Measurements from ENCODE around the gene SLC34A3.

The SLC34A3 gene

DNA sequence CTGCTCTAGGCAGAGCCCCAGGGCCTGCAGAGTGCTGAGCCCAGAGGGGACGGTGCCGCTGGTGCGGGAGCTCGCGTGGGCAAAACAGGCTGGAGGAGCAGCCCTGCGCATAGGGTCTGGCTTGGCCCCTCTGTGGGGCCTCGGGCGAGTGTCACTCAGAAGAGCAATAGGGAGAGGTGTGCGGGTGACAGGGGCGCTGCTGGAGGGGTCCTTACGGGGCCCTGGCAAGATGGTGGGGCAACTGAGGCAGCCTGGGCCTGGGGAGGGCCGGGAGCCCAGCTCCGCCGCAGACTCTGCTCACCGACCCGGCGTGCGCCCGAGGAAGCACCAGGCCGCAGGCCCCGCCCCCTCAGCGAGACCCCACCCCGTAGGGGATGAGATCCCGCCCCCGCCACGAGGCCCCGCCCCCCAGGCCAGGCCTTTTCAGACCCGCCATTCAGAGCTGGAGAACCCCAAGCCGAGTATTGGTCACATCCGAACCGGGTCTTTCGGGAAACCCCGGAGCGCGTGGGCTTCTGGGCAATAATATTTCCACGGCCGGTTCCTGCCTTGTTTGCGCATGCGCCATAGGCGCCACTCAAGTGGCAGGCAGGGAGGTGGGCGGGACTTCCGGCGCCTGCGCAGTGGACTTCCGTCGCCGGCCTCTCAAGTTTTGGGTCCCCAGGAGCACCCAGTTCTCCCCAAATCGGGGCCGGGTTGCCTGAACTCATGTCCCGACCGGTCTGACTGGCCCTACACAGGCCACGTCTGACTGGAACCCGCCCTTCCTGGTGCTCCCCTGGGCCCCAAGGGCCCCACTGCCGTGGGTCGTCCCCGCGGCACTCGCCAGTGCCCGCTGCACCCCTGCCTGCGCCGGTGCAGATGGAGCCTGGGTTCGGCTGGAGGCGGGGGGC is 7.4 kb upstream of the SLC34A3 start:
- peaks cover 0 to 18% (median 4%) of the 10 kb centered on the region in 11 experiments; a peak in 6 of 22 replicates for H4K20me1 ChIP-seq
- peaks cover 30 to 73% (median 49%) of the 10 kb centered on the region in 10 experiments for H3K4me1 ChIP-seq
- H3K9me3 ChIP-seq (replicated peaks in 1 of 11) = no peaks in the 10 kb centered on the region
- H3K27me3 ChIP-seq = no peaks in the 10 kb centered on the region
- H3K27ac ChIP-seq = peak overlapping the region; percentile 73 to 91 (median 87)
- peak overlapping the region; percentile 85 to 94 (median 91) for H3K9ac ChIP-seq
- H3K4me3 ChIP-seq = peak overlapping the region; percentile 70 to 87 (median 76)
- peak overlapping the region; percentile 99 to 100 (median 100) for H3K4me2 ChIP-seq
- H3K36me3 ChIP-seq = peaks cover 0 to 12% (median 4%) of the 10 kb centered on the region in 11 experiments; a peak in 6 of 22 replicates
- no peak for TF ChIP-seq Cebpa-rat (IDR thresholded peaks at IDR 0.05)

DNA sequence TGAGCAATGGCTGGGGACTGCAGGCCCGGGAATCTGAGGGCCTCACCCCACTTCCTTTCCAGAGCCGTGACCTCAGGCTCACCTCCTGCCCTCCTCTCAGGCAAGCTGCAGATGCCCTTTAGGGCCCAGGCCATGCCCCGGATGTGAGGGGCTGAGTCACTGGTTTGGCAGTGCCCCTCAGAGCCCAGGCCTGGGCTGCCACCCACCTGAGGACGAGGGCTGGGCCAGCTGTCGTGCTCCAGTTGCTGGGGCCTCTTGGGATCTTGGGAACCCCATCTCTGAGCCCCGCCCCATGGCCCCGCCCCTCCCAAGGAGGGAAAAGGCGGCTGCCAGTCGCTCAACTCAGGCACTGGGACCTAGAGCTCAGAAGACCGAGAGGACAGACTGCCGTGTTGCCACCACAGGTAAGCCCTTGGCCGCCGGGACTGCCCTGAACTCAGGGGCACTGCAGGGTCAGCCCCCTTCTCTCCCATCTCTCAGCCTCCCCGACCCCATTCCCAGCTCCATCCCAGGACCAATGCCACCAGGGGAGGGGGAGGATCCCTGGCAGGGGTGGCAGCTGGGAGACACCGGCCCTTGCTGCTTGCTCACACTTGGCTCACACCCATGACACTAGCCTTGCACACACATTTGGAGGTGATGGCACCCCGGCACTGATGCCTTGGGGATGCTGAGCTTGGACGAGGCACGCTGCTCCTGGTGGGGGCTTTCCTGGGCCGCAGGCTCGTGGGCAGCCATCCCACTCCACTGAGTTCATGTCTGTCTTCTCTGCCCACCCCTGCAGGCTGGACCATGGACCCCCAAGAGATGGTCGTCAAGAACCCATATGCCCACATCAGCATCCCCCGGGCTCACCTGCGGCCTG is 5.6 kb upstream of the SLC34A3 start, which contains the start of gene CYSRT1:
TSS of gene CYSRT1 (plus strand) at position 345 of the 865 bp plus-strand sequence. CDS start at position 793, 448 bp downstream.
- Histone ChIP-seq H3K27ac (peak within 1 kb of the TSS; percentile 73 to 91 (median 87); a peak in 21 of 22 replicates), H3K36me3 (peaks cover 0 to 4% (median 0%) of the 10 kb centered on the region in 11 experiments; a peak in 1 of 22 replicates), H3K4me1 (peaks cover 38 to 72% (median 62%) of the 10 kb centered on the region in 10 experiments), H3K4me2 (peak within 1 kb of the TSS; percentile 93 to 99 (median 97)), H3K4me3 (peak within 1 kb of the TSS; percentile 67 to 87 (median 74)), H4K20me1 (peaks cover 0 to 3% (median 0%) of the 10 kb centered on the region in 11 experiments; a peak in 3 of 22 replicates), H3K27me3 (no peaks in the 10 kb centered on the region), H3K9me3 (replicated peaks in 1 of 11) (no peaks in the 10 kb centered on the region), H3K9ac (peak within 1 kb of the TSS; percentile 85 to 94 (median 91))
- TF ChIP-seq Cebpa-rat (IDR thresholded peaks at IDR 0.05) = no peak

DNA sequence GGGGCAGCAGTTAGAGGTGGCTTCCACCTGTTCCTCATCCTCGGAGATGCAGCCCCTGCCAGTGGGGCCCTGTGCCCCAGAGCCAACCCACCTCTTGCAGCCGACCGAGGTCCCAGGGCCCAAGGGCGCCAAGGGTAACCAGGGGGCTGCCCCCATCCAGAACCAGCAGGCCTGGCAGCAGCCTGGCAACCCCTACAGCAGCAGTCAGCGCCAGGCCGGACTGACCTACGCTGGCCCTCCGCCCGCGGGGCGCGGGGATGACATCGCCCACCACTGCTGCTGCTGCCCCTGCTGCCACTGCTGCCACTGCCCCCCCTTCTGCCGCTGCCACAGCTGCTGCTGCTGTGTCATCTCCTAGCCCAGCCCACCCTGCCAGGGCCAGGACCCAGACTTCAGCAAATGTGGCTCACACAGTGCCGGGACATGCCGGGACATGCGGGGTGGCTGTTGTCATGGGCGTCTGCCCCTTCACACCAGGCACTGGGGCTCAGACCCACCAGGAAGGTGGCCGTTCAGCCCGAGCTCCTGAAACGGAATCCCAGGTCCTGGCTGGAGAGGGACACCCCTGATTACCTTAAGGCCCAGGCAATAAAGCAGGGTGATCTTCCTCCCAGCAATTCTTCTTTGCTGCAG is 4.9 kb upstream of the SLC34A3 start:
- Histone ChIP-seq H3K9ac (peak overlapping the region in 5 of 11 experiments; percentile 13 to 89 (median 44); a peak in 7 of 22 replicates), H3K4me3 (no peak overlapping the region), H3K27me3 (no peaks in the 10 kb centered on the region), H3K9me3 (replicated peaks in 1 of 11) (no peaks in the 10 kb centered on the region), H3K27ac (peak overlapping the region in 1 of 11 experiments; percentile 91; a peak in 1 of 22 replicates), H3K4me1 (peaks cover 41 to 75% (median 68%) of the 10 kb centered on the region in 10 experiments), H3K36me3 (no peaks in the 10 kb centered on the region), H4K20me1 (no peaks in the 10 kb centered on the region; a peak in 1 of 22 replicates), H3K4me2 (peak overlapping the region in 8 of 11 experiments; percentile 93 to 98 (median 96); a peak in 11 of 22 replicates)
- TF ChIP-seq Cebpa-rat (IDR thresholded peaks at IDR 0.05) = no peak

DNA sequence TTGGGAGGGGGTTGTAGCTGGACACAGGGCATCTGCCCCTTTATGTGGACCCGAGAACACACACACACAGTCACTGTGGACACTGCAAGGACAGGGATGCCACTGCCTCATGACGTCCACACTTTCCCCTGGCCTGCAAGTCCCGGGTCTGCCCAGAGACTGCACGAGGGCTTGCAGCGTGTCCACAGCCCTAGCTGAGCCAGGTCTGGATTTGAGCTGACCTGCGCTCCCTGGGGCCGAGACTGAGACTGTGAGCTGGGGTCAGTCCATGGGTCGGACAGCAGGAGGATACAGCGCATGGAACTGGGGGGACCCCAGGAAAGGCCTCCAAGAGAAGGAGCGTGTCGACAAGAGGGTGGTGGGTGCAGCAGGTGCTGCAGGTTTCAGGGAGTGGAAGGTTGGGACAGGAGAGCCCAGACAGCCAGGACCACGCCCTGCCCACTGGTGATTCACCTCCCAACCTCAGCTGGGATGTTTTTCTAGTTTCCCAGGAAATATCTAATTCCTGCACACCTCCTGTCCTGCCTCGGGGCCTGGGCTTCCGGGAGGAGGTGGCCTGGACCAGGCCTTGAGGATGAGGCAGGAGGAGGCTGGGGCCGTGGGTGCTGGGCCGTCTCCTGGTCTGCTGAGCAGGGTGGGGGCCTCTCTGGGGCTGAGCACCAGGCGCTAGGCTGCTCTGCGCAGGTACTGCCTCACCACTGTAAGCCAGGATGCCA is 4.2 kb upstream of the SLC34A3 start:
- peaks cover 39 to 78% (median 68%) of the 10 kb centered on the region in 10 experiments for H3K4me1 ChIP-seq
- no peak for TF ChIP-seq Cebpa-rat (IDR thresholded peaks at IDR 0.05)
- H3K9ac ChIP-seq = peak overlapping the region in 5 of 11 experiments; percentile 27 to 89 (median 32); a peak in 7 of 22 replicates
- H3K4me3 ChIP-seq = no peak overlapping the region
- peak overlapping the region in 1 of 11 experiments; percentile 9; a peak in 1 of 22 replicates for H3K27ac ChIP-seq
- H3K36me3 ChIP-seq = no peaks in the 10 kb centered on the region
- H3K4me2 ChIP-seq = peak overlapping the region in 1 of 11 experiments; percentile 35; a peak in 6 of 22 replicates
- H3K9me3 ChIP-seq (replicated peaks in 1 of 11) = no peaks in the 10 kb centered on the region
- H4K20me1 ChIP-seq = no peaks in the 10 kb centered on the region; a peak in 1 of 22 replicates
- no peaks in the 10 kb centered on the region for H3K27me3 ChIP-seq

DNA sequence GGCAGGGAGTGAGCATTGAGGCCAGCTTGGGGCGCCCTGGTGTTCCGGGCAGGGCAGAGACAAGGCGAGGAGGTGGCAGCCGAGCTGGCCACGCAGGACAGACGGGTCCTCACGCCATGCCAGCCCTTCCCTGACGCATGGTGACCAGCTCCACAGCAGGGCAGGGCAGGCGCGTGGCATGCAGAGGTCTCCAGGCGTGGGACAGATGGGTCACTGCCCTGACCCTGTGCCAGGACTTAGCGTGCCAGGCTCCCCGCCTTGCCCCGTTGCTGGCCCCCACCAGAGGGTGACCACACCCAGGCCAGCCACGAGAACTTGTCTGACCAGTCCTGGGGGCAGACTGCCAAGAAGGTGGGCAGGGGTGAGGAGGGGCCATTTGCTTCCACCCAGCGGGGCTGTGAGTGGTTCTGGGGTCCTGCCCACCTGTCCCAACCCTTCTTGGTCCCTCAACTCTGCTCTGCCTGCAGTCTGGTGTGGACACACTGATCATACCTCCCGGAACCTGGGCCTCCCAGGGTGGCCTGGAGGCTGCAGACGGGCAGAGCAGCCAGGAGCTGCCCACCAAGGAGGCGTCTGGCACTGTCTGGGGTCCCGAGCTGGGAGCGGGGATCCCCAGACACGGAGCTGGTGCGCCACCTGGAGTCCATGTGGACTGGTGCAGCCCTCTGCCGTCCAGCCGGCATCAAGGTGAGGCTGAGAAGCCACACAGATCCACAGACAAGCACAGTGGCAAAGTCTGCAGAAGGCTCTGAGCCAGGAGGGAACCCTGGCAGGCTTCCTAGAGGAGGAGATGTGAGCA is 3.4 kb upstream of the SLC34A3 start, which contains the start of gene RNF224:
TSS of gene RNF224 (plus strand) at position 449 of the 799 bp plus-strand sequence. CDS start 834 bp downstream, outside the sequence.
- H3K9me3 ChIP-seq (replicated peaks in 1 of 11) = no peaks in the 10 kb centered on the region
- H3K27ac ChIP-seq = peak within 1 kb of the TSS in 1 of 11 experiments; percentile 9; a peak in 1 of 22 replicates
- no peaks in the 10 kb centered on the region for H3K27me3 ChIP-seq
- H3K4me1 ChIP-seq = peaks cover 38 to 82% (median 74%) of the 10 kb centered on the region in 10 experiments
- peak within 1 kb of the TSS in 4 of 11 experiments; percentile 27 to 89 (median 42); a peak in 7 of 22 replicates for H3K9ac ChIP-seq
- H4K20me1 ChIP-seq = no peaks in the 10 kb centered on the region; a peak in 1 of 22 replicates
- H3K36me3 ChIP-seq = no peaks in the 10 kb centered on the region
- peak within 1 kb of the TSS in 10 of 11 experiments; percentile 11 to 85 (median 66); a peak in 15 of 22 replicates for H3K4me2 ChIP-seq
- no peak for TF ChIP-seq Cebpa-rat (IDR thresholded peaks at IDR 0.05)
- no peak within 1 kb of the TSS for H3K4me3 ChIP-seq

DNA sequence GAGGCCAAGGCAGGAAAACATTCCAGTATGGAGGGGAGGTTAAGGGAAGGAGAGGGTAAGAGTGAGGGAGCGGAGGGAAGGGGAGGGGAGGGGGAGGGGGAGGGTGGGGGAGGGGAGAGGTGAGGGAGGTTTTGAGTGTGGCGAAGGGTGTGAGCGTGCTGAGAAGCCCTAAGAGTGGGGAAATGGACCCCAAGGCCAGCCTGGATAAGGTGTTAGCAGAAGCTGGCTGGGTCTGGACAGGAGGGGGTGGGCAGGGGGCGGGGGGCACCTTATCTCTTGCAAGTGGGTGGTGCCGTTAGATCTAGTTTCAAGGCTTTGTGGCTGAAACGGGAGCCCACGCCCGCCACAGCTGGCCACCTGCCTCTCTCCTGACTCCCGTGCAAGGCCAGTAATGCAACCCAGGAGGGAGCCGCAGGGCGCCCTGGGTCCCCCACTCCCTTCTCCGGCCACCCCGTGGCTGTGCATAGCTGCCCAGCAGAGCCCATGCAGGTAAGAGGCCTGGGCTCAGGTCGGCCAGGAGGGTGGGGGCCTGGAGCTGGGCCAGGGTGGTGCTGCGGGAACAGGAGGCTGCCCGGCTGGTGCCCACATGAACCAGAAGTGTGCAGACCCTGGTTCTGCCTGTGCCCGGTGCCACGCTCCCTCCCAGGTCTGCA is 2.7 kb upstream of the SLC34A3 start:
- Histone ChIP-seq H3K4me1 (peaks cover 33 to 80% (median 71%) of the 10 kb centered on the region in 10 experiments), H3K4me2 (peak overlapping the region in 6 of 11 experiments; percentile 66 to 85 (median 76); a peak in 8 of 22 replicates), H3K4me3 (no peak overlapping the region), H3K27ac (no peak overlapping the region), H3K9ac (no peak overlapping the region), H3K36me3 (no peaks in the 10 kb centered on the region), H3K27me3 (no peaks in the 10 kb centered on the region), H3K9me3 (replicated peaks in 1 of 11) (no peaks in the 10 kb centered on the region), H4K20me1 (no peaks in the 10 kb centered on the region; a peak in 1 of 22 replicates)
- TF ChIP-seq Cebpa-rat (IDR thresholded peaks at IDR 0.05) = no peak

Measured in BLaER1 treated with 17β-estradiol and CSF1 and Interleukin-3, amounts not matched to agents 10 nM and 100 nM (cell line).